ENCODE data around the gene TAB2. TPM values are rescaled to one million over a fixed set of nuclear protein-coding genes. Genes with fewer than 3 reads are reported as not detected.

Gene TAB2
- total and polyA plus RNA-seq, 9 of the 15 experiments (the other 6 are each of a cell fraction or from before 2014, with no cell fraction given) = 9.1 to 38.3 (median 18.6) TPM

- TF ChIP-seq THRA (IDR thresholded peaks at IDR 0.05) = no peak
These were observed 15.7 kb downstream of the TAB2 start (continued) for GRCh38 chr6:149333266-149333620.

- Histone ChIP-seq H3K36me3 (ENCODE audit: control insufficient read depth, insufficient read depth, low read length) (no peaks in the 10 kb centered on the region), H3K4me3 (no peak overlapping the region), H3K9me1 (ENCODE audit: control insufficient read depth, insufficient read depth, low read length) (no peaks in the 10 kb centered on the region), H4K20me1 (replicated peaks; ENCODE audit: control insufficient read depth, insufficient read depth, low read length) (peaks cover 29% of the 10 kb centered on the region), H3K27ac (ENCODE audit: extremely low read depth, low read depth, low read length) (no peak overlapping the region), H3K9ac (ENCODE audit: insufficient read depth in 1 of 2, low read depth in 2 of 2, low read length in 2 of 2) (no peak overlapping the region; a peak in 1 of 4 replicates), H3K79me2 (ENCODE audit: control insufficient read depth, insufficient read depth, low read length) (peaks cover 99% of the 10 kb centered on the region), H3K4me2 (ENCODE audit: insufficient read depth, low read length) (no peak overlapping the region), H3K9me3 (replicated peaks; ENCODE audit: control insufficient read depth, insufficient read depth, low read depth, low read length) (no peaks in the 10 kb centered on the region), H2AFZ (ENCODE audit: low read depth, low read length) (no peak overlapping the region), H3K4me1 (replicated peaks in 1 of 2; ENCODE audit: control insufficient read depth in 2 of 2, insufficient read depth in 2 of 2, low read length in 2 of 2) (peaks cover 0 to 18% of the 10 kb centered on the region in 2 experiments; a peak in 3 of 5 replicates), H3K27me3 (ENCODE audit: control insufficient read depth in 2 of 2, insufficient read depth in 2 of 2, low read length in 2 of 2) (no peaks in the 10 kb centered on the region)
- WGBS (ENCODE audit: insufficient coverage, low coverage, missing lambda C conversion rate) = 22% methylated on average over 3 of the region's 3 CpGs
- intact Hi-C loops (cut with micrococcal nuclease) = no loop called here
- ATAC-seq (peak; percentile 37), FAIRE-seq (no peak), DNase-seq (ENCODE audit: extremely low read depth in 1 of 4, low spot score in 3 of 4) (peak in 1 of 4 experiments; percentile 52)
- TF ChIP-seq WHSC1 (IDR thresholded peaks at IDR 0.05; ENCODE audit: low read length) = no peak
- TF ChIP-seq ZNF121 (CRISPR knock-in tag; conservative IDR thresholded peaks at IDR 0.05) = peak; percentile 87
- 0 out of 2 replicates have a peak, but pooled peaks have one; percentile 15 for TF ChIP-seq GATAD2A (IDR thresholded peaks at IDR 0.05)
- no peak for TF ChIP-seq NONO (IDR thresholded peaks at IDR 0.05; ENCODE audit: low read depth in 2 of 2, low read length in 1 of 2)
- TF ChIP-seq RBM25 (IDR thresholded peaks at IDR 0.05; ENCODE audit: low read depth, low read length, severe bottlenecking) = peak; percentile 33
- TF ChIP-seq HMBOX1 (IDR thresholded peaks at IDR 0.05) = peak; percentile 43; the same call in 1 of the 2 replicates
- 0 out of 2 replicates have a peak, but pooled peaks have one; percentile 39 for TF ChIP-seq BCOR (IDR thresholded peaks at IDR 0.05)
- peak; percentile 68 for TF ChIP-seq GATA2 (CRISPR knock-in tag; IDR thresholded peaks at IDR 0.05)
- peak; percentile 43; the same call in 1 of the 2 replicates for TF ChIP-seq C11orf30 (IDR thresholded peaks at IDR 0.05; ENCODE audit: low read depth)
- peak; percentile 37; the same call in 1 of the 2 replicates for TF ChIP-seq DPF2 (IDR thresholded peaks at IDR 0.05)
- peak; percentile 81 for TF ChIP-seq NFIC (IDR thresholded peaks at IDR 0.05)
- no peak for TF ChIP-seq TSC22D4 (tag; IDR thresholded peaks at IDR 0.05)
- peak; percentile 69 for TF ChIP-seq NFE2 (IDR thresholded peaks at IDR 0.05; ENCODE audit: low read depth)
- TF ChIP-seq ZNF717 (CRISPR knock-in tag; IDR thresholded peaks at IDR 0.05) = no peak
- TF ChIP-seq ARID1B (IDR thresholded peaks at IDR 0.05) = peak; percentile 22; the same call in 1 of the 2 replicates
- 0 out of 2 replicates have a peak, but pooled peaks have one; percentile 22 for TF ChIP-seq PKNOX1 (IDR thresholded peaks at IDR 0.05)
- peak; percentile 21 for TF ChIP-seq MEIS2 (IDR thresholded peaks at IDR 0.05; ENCODE audit: partially characterized antibody)
- TF ChIP-seq FOSL1 (tag; conservative IDR thresholded peaks at IDR 0.05) = peak; percentile 36; the same call in 1 of the 2 replicates
- TF ChIP-seq ZNF316 (IDR thresholded peaks at IDR 0.05) = peak; percentile 24; the same call in 1 of the 2 replicates
- TF ChIP-seq MAFG (tag; conservative IDR thresholded peaks at IDR 0.05) = peak; percentile 20; the same call in 1 of the 2 replicates
- TF ChIP-seq SMARCA4 (IDR thresholded peaks at IDR 0.05) = peak; percentile 34; the same call in 1 of the 2 replicates
- no peak for TF ChIP-seq LEF1 (IDR thresholded peaks at IDR 0.05)
- BruUV-seq (replicated peaks) = no TSS peak
- ChIA-PET CTCF (ENCODE audit: low intra/inter-chr PET ratio) (no interaction called here), POLR2A (interaction anchor here (0.8 to 1.8 kb wide), 7 partner anchors 8 to 68 kb away, joined by 3 to 6 read pairs (median 5); no protein-coding TSS in a partner anchor)
- in situ Hi-C loops (cut with MboI) = no loop called here
These were observed 16.7 kb downstream of the TAB2 start for GRCh38 chr6:149334201-149334600.
